H9 (cell line): ENCODE results near the gene SEMA3G. TPM values are rescaled to one million over a fixed set of nuclear protein-coding genes. Genes with fewer than 3 reads are reported as not detected.

ENCODE experiments used
- DNase-seq: peaks from one replicate; pipeline ENCODE4 v3.0.0-alpha.2; 2017
- H2AFZ ChIP-seq: one replicate; pipeline ENCODE4 v1.6.1; 2013; ENCODE audit warnings: mild to moderate bottlenecking, low read length, control low read depth, moderate library complexity
- H2AK5ac ChIP-seq: 2 replicates; pipeline ENCODE4 v1.6.1; 2013; ENCODE audit warnings: low read length, control low read depth, mixed read lengths; ENCODE audit not compliant: insufficient read length
- H2BK120ac ChIP-seq: one replicate; pipeline ENCODE4 v1.6.1; 2013; ENCODE audit warnings: low read depth, mild to moderate bottlenecking, low read length, control low read depth, inconsistent platforms; ENCODE audit not compliant: poor library complexity, severe bottlenecking
- H2BK12ac ChIP-seq: 2 replicates; pipeline ENCODE4 v1.6.1; 2013; ENCODE audit warnings: low read length, control low read depth, mixed read lengths, low read depth; ENCODE audit not compliant: insufficient read length
- H2BK15ac ChIP-seq: 2 replicates; pipeline ENCODE4 v1.6.1; 2013; ENCODE audit warnings: low read depth, low read length, control low read depth
- H2BK20ac ChIP-seq: one replicate; pipeline ENCODE4 v1.6.1; 2013; ENCODE audit warnings: low read depth, mild to moderate bottlenecking, low read length, control low read depth, inconsistent platforms; ENCODE audit not compliant: poor library complexity, severe bottlenecking
- H2BK5ac ChIP-seq: 2 replicates; pipeline ENCODE4 v1.6.1; 2013; ENCODE audit warnings: low read length, control low read depth, mixed read lengths; ENCODE audit not compliant: insufficient read length
- H3K14ac ChIP-seq: 2 replicates; pipeline ENCODE4 v1.6.1; 2013; ENCODE audit warnings: low read length, control low read depth; ENCODE audit not compliant: insufficient read depth
- H3K18ac ChIP-seq: 2 replicates; pipeline ENCODE4 v1.6.1; 2013; ENCODE audit warnings: low read depth, mild to moderate bottlenecking, mixed read lengths, low read length, control low read depth; ENCODE audit not compliant: insufficient read length
- H3K23ac ChIP-seq: 2 replicates; pipeline ENCODE4 v1.6.1; 2013; ENCODE audit warnings: low read length, control low read depth, mixed read lengths, low read depth; ENCODE audit not compliant: insufficient read length
- H3K23me2 ChIP-seq: 2 replicates; pipeline ENCODE4 v1.6.1; 2013; ENCODE audit warnings: low read depth, mild to moderate bottlenecking, mixed read lengths, low read length, control low read depth; ENCODE audit not compliant: insufficient read length, poor library complexity, severe bottlenecking
- H3K27ac ChIP-seq: 2 replicates; pipeline ENCODE4 v1.5.1; 2013; ENCODE audit warnings: low read length, control low read depth, mixed read lengths, low read depth; ENCODE audit not compliant: insufficient read length
- H3K27me3 ChIP-seq: 2 replicates; pipeline ENCODE4 v1.6.1; 2013; ENCODE audit warnings: low read length, control low read depth, inconsistent platforms; ENCODE audit not compliant: insufficient read depth
- H3K4ac ChIP-seq: 2 replicates; pipeline ENCODE4 v1.6.1; 2013; ENCODE audit warnings: low read depth, mild to moderate bottlenecking, control low read depth, inconsistent platforms, low read length, moderate library complexity
- H3K4me1 ChIP-seq: 2 replicates; pipeline ENCODE4 v1.6.1; 2013; ENCODE audit warnings: low read length, control low read depth, inconsistent platforms; ENCODE audit not compliant: insufficient read depth
- H3K4me2 ChIP-seq: 2 replicates; pipeline ENCODE4 v1.6.1; 2013; ENCODE audit warnings: low read length, control low read depth, mixed read lengths; ENCODE audit not compliant: insufficient read length, insufficient read depth
- H3K56ac ChIP-seq: 2 replicates; pipeline ENCODE4 v1.6.1; 2013; ENCODE audit warnings: low read depth, mild to moderate bottlenecking, mixed read lengths, low read length, control low read depth; ENCODE audit not compliant: insufficient read length
- H3K79me1 ChIP-seq: 2 replicates; pipeline ENCODE4 v1.6.1; 2013; ENCODE audit warnings: low read depth, mild to moderate bottlenecking, moderate library complexity, low read length, control low read depth, inconsistent platforms; ENCODE audit not compliant: insufficient read depth, poor library complexity, severe bottlenecking
- H3K79me2 ChIP-seq: 2 replicates; pipeline ENCODE4 v1.6.1; 2013; ENCODE audit warnings: low read length, control low read depth, inconsistent platforms; ENCODE audit not compliant: insufficient read depth
- H3K9ac ChIP-seq: 2 replicates; pipeline ENCODE4 v1.6.1; 2013; ENCODE audit warnings: low read length, control low read depth, mixed read lengths; ENCODE audit not compliant: insufficient read length; ENCODE audit errors: extremely low read depth
- H3K9me3 ChIP-seq: one replicate; pipeline ENCODE4 v1.6.1; 2013; ENCODE audit warnings: low read depth, low read length, inconsistent platforms; ENCODE audit not compliant: control insufficient read depth
- H3T11ph ChIP-seq: one replicate; pipeline ENCODE4 v1.6.1; 2013; ENCODE audit warnings: mild to moderate bottlenecking, low read length, control low read depth, inconsistent platforms
- H4K20me1 ChIP-seq: one replicate; pipeline ENCODE4 v1.6.1; 2013; ENCODE audit not compliant: control insufficient read depth, insufficient read length, insufficient read depth
- H4K5ac ChIP-seq: 2 replicates; pipeline ENCODE4 v1.6.1; 2013; ENCODE audit warnings: low read depth, mild to moderate bottlenecking, mixed read lengths, low read length, control low read depth; ENCODE audit not compliant: insufficient read length
- H4K8ac ChIP-seq: replicated peaks from 2 replicates; pipeline ENCODE4 v1.6.1; 2013; ENCODE audit warnings: low read length, control low read depth, mixed read lengths, low read depth; ENCODE audit not compliant: insufficient read length
- H4K91ac ChIP-seq: 2 replicates; pipeline ENCODE4 v1.6.1; 2013; ENCODE audit warnings: low read depth, mild to moderate bottlenecking, moderate library complexity, mixed read lengths, low read length, control low read depth; ENCODE audit not compliant: insufficient read length
- H3K27ac Mint-ChIP-seq, 3 experiments: 2 replicates in 2 of 3; 3 replicates in 1 of 3; pipeline ENCODE4 v1.8.0; 2020 to 2021; ENCODE audit warnings: mixed read lengths in 3 of 3, mild to moderate bottlenecking in 1 of 3, moderate library complexity in 1 of 3
- H3K27me3 Mint-ChIP-seq: 2 replicates; pipeline ENCODE4 v1.8.0; 2021; ENCODE audit warnings: low read depth, mild to moderate bottlenecking, moderate library complexity, mixed read lengths
- H3K36me3 Mint-ChIP-seq, 3 experiments: 2 replicates in 2 of 3; 3 replicates in 1 of 3; pipeline ENCODE4 v1.8.0; 2020 to 2021; ENCODE audit warnings: low read depth in 3 of 3, mixed read lengths in 3 of 3; ENCODE audit not compliant: insufficient read depth in 1 of 3
- H3K4me1 Mint-ChIP-seq, 2 experiments: 2 replicates each; pipeline ENCODE4 v1.8.0; 2020; ENCODE audit warnings: mixed read lengths in 2 of 2
- H3K4me3 Mint-ChIP-seq, 2 experiments: 2 replicates in 1 of 2; 3 replicates in 1 of 2; pipeline ENCODE4 v1.8.0; 2020 to 2021; ENCODE audit warnings: mild to moderate bottlenecking in 2 of 2, mixed read lengths in 2 of 2, moderate library complexity in 1 of 2
- H3K9me3 Mint-ChIP-seq, 2 experiments: 2 replicates in 1 of 2; 3 replicates in 1 of 2; pipeline ENCODE4 v1.8.0; 2020; ENCODE audit warnings: mild to moderate bottlenecking in 2 of 2, mixed read lengths in 2 of 2, moderate library complexity in 1 of 2
- WGBS: extraction: QIAGEN DNeasy Blood & Tissue Kit; methylation state at CpG from one replicate; pipeline ENCODE4 v1.1.7; 2013; ENCODE audit warnings: missing lambda C conversion rate, low lambda C conversion rate, mixed read lengths; ENCODE audit not compliant: insufficient read length; ENCODE audit errors: extremely low coverage; 5-methylcytosine and 5-hydroxymethylcytosine counted together
- total RNA-seq: library from RNA; stranded (reverse); gene quantifications from 2 replicates; pipeline ENCODE4 v1.2.1, GENCODE V29; 2021
- TF ChIP-seq, protein P1 (sequence below): fragments of 200-600 bp; sonication (generic); conservative IDR thresholded peaks from 3 replicates; pipeline ENCODE4 v1.8.0; 2021; ENCODE audit warnings: antibody characterized with exemption, mild to moderate bottlenecking

Gene SEMA3G
- total RNA-seq, 1 experiment from 2014 or later, result 2.4 TPM

DNA sequence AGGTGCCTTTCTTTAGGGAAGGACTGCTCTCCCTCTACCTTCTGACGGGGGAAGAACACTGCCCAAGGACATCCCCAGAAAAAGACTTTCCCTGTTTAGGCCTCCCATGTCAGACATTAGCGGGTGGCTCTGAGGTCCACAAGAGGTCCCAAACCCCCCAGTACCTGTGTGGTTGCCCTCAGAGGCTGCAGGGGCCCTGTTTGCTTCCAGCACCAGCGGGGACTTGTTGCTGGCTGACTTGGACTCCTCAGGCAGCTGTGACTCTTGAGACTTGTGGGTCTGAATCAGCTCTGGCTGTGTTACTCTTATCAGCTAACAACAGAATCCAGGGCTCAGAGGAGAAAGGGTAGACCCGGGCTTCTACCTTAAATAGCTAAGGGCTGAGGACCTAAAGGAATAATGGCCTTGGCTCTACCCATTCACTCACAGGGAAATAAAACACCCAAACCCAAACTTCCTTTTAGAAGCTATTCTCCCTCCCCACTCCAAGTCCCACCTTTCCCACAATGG, 39.2 kb downstream of the SEMA3G start:
- no peak overlapping the region for H3K4me2 ChIP-seq
- Mint-ChIP-seq H3K4me3 (no peak overlapping the region), H3K27me3 (no peaks in the 10 kb centered on the region), H3K27ac (no peak overlapping the region), H3K4me1 (peaks cover 8 to 9% of the 10 kb centered on the region in 2 experiments), H3K9me3 (no peaks in the 10 kb centered on the region), H3K36me3 (peaks cover 38 to 74% (median 71%) of the 10 kb centered on the region in 3 experiments)
- no peaks in the 10 kb centered on the region for H4K20me1 ChIP-seq
- H2BK15ac ChIP-seq, result no peak overlapping the region
- H3K9me3 ChIP-seq, result no peaks in the 10 kb centered on the region
- peaks cover 9% of the 10 kb centered on the region for H3K23me2 ChIP-seq
- no peaks in the 10 kb centered on the region for H3K4me1 ChIP-seq
- no peak overlapping the region for H3K56ac ChIP-seq
- H3K27me3 ChIP-seq, result no peaks in the 10 kb centered on the region
- no peak overlapping the region for H2BK20ac ChIP-seq
- WGBS, result no CpG with 5 or more reads among the region's 4 CpGs
- no peak overlapping the region for H3K9ac ChIP-seq
- H4K91ac ChIP-seq, result no peak overlapping the region
- H2AK5ac ChIP-seq, result no peak overlapping the region
- H3K79me2 ChIP-seq, result peaks cover 3% of the 10 kb centered on the region; the same call in 1 of the 2 replicates
- H2BK12ac ChIP-seq, result no peak overlapping the region
- no peak overlapping the region for H2BK5ac ChIP-seq
- H3T11ph ChIP-seq, result no peak overlapping the region
- DNase-seq, result no peak
- H2AFZ ChIP-seq, result no peak overlapping the region
- no peak overlapping the region for H3K23ac ChIP-seq
- no peak overlapping the region for H3K18ac ChIP-seq
- TF ChIP-seq, protein P1, sequence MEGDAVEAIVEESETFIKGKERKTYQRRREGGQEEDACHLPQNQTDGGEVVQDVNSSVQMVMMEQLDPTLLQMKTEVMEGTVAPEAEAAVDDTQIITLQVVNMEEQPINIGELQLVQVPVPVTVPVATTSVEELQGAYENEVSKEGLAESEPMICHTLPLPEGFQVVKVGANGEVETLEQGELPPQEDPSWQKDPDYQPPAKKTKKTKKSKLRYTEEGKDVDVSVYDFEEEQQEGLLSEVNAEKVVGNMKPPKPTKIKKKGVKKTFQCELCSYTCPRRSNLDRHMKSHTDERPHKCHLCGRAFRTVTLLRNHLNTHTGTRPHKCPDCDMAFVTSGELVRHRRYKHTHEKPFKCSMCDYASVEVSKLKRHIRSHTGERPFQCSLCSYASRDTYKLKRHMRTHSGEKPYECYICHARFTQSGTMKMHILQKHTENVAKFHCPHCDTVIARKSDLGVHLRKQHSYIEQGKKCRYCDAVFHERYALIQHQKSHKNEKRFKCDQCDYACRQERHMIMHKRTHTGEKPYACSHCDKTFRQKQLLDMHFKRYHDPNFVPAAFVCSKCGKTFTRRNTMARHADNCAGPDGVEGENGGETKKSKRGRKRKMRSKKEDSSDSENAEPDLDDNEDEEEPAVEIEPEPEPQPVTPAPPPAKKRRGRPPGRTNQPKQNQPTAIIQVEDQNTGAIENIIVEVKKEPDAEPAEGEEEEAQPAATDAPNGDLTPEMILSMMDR, result no peak
- no peak overlapping the region for H3K27ac ChIP-seq
- no peak overlapping the region for H4K8ac ChIP-seq
- no peak overlapping the region for H4K5ac ChIP-seq
- no peak overlapping the region for H3K4ac ChIP-seq
- peaks cover 4% of the 10 kb centered on the region for H3K79me1 ChIP-seq
- no peak overlapping the region for H2BK120ac ChIP-seq
- H3K14ac ChIP-seq, result no peak overlapping the region
